Panc1 (cell line): ENCODE measurements around the gene MTR.

ENCODE experiments used
- CTCF ChIP-seq: fragments of 450-650 bp; IDR thresholded peaks from 2 replicates; pipeline ENCODE4 v1.5.1; 2017; ENCODE audit warnings: mild to moderate bottlenecking
- POLR2AphosphoS5 ChIP-seq: IDR thresholded peaks from 2 replicates; pipeline ENCODE4 v1.6.1; 2012; ENCODE audit warnings: mild to moderate bottlenecking, low read depth, low read length, moderate library complexity
- REST ChIP-seq, 2 experiments: IDR thresholded peaks; 2 replicates each; pipeline ENCODE4 v1.6.1; 2011 to 2012; ENCODE audit warnings: low read depth in 2 of 2, control low read depth in 1 of 2, low read length in 1 of 2, mild to moderate bottlenecking in 1 of 2, moderate library complexity in 1 of 2; ENCODE audit not compliant: insufficient read depth in 1 of 2
- SIN3A ChIP-seq: IDR thresholded peaks from 2 replicates; pipeline ENCODE4 v1.6.1; 2012; ENCODE audit warnings: low read depth, mild to moderate bottlenecking, low read length, moderate library complexity, borderline replicate concordance; ENCODE audit not compliant: insufficient read depth

GRCh38 chr1:236836157-236836556 lies 41.1 kb downstream of the MTR start:
- TF ChIP-seq CTCF (no peak), POLR2AphosphoS5 (no peak), SIN3A (no peak), REST (IDR thresholded peaks at IDR 0.05; ENCODE audit: insufficient read depth in 1 of 2, low read depth in 2 of 2, low read length in 1 of 2) (no peak)
